Astrocyte of the cerebellum (primary cell): ENCODE measurements around the gene HSPB9.

ENCODE experiments used
- DNase-seq: peaks from one replicate; pipeline ENCODE4 v3.0.0-alpha.2; 2011; ENCODE audit warnings: low read depth
- H3K4me3 ChIP-seq: 2 replicates; pipeline ENCODE4 v1.5.1; 2011; ENCODE audit warnings: mild to moderate bottlenecking, low read depth, low read length, moderate library complexity
- in situ Hi-C: cut with HindIII; loops from 2 replicates; pipeline ENCODE4 v1.10.0; 2017; ENCODE audit warnings: low sequenced_read_pairs
- TF ChIP-seq, protein P1 (sequence below): IDR thresholded peaks from 2 replicates; pipeline ENCODE4 v1.5.1; 2012; ENCODE audit warnings: low read length, low read depth, moderate library complexity, mild to moderate bottlenecking; ENCODE audit errors: missing control alignments

The HSPB9 gene

DNA sequence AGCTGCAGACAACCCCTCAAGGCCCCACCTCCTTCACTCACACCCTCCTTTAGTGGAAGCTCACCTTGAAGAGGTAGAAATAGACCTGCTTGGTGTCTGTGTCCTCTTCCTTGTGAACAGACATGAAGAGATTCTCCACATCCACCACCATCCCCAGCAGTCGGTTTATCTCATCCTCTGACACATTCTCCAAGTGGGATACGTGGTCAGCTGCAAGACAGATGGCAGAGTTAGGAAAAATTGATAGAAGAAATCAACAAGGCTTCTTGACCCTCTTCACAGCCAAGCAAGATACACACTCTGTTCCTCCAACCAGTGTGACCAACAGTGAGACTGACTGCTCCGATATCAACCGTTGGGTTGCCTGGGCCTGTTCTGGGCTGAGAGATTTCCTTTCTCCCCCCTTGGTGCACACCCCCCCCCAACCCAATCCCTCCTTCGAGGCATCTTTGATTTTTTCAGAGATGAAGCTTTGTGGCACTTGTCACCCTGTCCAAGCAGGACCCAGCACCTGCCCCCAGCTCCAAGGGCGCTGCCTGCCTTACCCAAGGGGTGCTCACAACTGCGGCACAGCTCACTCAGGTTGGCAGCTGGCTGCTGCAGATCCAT lies 2.3 kb upstream of the HSPB9 start:
- in situ Hi-C loops = no loop called here
- no peak for DNase-seq
- peak overlapping the region; percentile 50 for H3K4me3 ChIP-seq
- TF ChIP-seq, protein P1, sequence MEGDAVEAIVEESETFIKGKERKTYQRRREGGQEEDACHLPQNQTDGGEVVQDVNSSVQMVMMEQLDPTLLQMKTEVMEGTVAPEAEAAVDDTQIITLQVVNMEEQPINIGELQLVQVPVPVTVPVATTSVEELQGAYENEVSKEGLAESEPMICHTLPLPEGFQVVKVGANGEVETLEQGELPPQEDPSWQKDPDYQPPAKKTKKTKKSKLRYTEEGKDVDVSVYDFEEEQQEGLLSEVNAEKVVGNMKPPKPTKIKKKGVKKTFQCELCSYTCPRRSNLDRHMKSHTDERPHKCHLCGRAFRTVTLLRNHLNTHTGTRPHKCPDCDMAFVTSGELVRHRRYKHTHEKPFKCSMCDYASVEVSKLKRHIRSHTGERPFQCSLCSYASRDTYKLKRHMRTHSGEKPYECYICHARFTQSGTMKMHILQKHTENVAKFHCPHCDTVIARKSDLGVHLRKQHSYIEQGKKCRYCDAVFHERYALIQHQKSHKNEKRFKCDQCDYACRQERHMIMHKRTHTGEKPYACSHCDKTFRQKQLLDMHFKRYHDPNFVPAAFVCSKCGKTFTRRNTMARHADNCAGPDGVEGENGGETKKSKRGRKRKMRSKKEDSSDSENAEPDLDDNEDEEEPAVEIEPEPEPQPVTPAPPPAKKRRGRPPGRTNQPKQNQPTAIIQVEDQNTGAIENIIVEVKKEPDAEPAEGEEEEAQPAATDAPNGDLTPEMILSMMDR = no peak

DNA sequence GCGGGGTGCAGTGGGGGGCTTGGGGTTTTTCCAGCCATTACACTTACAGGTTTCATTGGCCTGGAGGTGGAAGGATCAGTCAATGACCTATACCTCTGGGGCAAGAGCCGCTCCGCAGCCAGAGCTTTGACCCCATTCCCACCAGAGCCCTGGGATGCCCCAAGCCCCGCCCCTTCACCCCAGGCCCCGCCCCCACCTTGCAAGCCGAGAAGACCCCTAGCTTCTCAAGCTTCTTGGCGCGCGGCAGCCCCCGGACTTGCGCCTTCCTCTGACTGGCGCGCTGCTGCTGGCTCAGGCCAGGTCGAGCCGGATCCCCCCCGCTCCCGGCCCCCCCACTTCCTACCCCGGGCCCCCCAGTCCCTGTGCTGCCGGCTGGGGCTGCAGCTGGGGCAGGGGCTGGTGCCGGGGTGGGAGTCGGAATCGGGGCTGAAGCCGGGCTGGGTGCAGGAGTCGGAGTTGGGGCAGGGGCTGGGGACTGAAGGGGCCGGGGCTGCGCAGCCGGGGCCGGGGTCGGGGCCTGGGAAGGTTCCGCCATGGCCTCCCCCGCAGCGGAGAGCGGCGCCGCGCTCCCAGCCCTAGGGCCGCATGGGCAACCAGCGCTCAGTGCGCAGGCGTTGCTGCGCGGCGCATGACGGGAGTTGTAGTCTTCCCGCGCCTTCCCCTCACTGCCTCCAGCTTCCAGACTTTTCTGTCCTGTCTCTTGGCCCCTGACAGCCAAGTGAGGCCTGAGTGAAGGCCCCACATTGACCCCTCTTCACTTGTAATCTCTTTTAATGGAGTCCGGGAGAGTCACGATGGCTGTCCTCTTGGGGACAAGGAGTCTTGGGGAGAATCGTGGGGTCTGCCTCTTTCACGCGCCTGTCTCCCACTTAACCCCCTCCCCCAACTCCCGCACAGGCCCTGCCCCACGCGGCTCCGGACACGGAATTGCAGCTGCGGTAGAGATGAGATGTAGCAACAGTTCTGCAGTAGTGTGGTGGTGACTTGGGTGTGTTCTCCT lies 1.5 kb upstream of the HSPB9 start, which contains the start of gene KAT2A:
KAT2A (minus strand) TSS at position 598 of the 1,000 bp plus-strand sequence; CDS start at position 535, 63 bp downstream.
- no peak for DNase-seq
- TF ChIP-seq, protein P1 = no peak
- in situ Hi-C loops = no loop called here
- H3K4me3 ChIP-seq = peak within 1 kb of the TSS; percentile 50

DNA sequence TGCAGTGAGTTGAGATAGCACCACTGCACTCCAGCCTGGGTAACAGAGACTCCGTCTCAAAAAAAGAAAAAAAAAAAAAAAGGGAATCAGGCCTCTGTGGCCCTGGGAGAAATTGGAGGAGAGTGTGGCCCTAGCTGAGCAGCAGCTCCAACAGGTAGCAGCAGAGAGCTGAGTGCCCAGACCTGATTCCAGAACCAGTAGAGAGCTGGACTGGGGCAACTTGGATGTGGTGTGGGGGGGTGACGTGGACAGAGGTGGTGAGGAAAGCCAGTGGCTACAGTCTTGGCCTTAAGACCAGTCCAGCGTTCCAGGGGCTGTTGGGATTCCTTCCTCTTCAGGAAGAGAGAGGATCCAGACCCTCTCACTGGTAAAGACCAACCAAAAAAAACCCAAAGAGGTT lies 1.7 kb downstream of the HSPB9 start:
- in situ Hi-C loops = no loop called here
- TF ChIP-seq, protein P1 = no peak
- DNase-seq = no peak
- no peak overlapping the region for H3K4me3 ChIP-seq

GRCh38 chr17:42125565-42125964 lies 3.0 kb downstream of the HSPB9 start:
- in situ Hi-C loops = no loop called here
- no peak overlapping the region for H3K4me3 ChIP-seq
- TF ChIP-seq, protein P1 = no peak
- no peak for DNase-seq

GRCh38 chr17:42126836-42127235 lies 4.2 kb downstream of the HSPB9 start:
- DNase-seq = no peak
- no peak overlapping the region for H3K4me3 ChIP-seq
- in situ Hi-C loops = no loop called here
- TF ChIP-seq, protein P1 = no peak

- in situ Hi-C loops = no loop called here
- TF ChIP-seq, protein P1 = no peak
- DNase-seq = no peak
- no peak overlapping the region for H3K4me3 ChIP-seq
These were observed 4.8 kb downstream of the HSPB9 start for GRCh38 chr17:42127414-42127813.
